Glutamatergic neuron (in vitro differentiated cells): ENCODE measurements around the gene ABHD17A. TPM values are rescaled to one million over a fixed set of nuclear protein-coding genes. Genes with fewer than 3 reads are reported as not detected.

Source experiments
- DNase-seq: peaks from one replicate; pipeline ENCODE4 v3.0.0; 2022
- H3K27ac Mint-ChIP-seq: one replicate; pipeline ENCODE4 v1.8.0; 2020; ENCODE audit warnings: mild to moderate bottlenecking, mixed read lengths, inconsistent platforms; ENCODE audit not compliant: unreplicated experiment
- H3K27me3 Mint-ChIP-seq: one replicate; pipeline ENCODE4 v1.8.0; 2020; ENCODE audit warnings: mild to moderate bottlenecking, moderate library complexity, mixed read lengths, inconsistent platforms; ENCODE audit not compliant: unreplicated experiment
- H3K36me3 Mint-ChIP-seq: one replicate; pipeline ENCODE4 v1.8.0; 2020; ENCODE audit warnings: mild to moderate bottlenecking, mixed read lengths, inconsistent platforms; ENCODE audit not compliant: unreplicated experiment
- H3K4me1 Mint-ChIP-seq: one replicate; pipeline ENCODE4 v1.8.0; 2020; ENCODE audit warnings: mild to moderate bottlenecking, low read depth, mixed read lengths, inconsistent platforms; ENCODE audit not compliant: unreplicated experiment
- H3K4me3 Mint-ChIP-seq: one replicate; pipeline ENCODE4 v1.8.0; 2020; ENCODE audit warnings: mild to moderate bottlenecking, mixed read lengths, inconsistent platforms; ENCODE audit not compliant: unreplicated experiment
- H3K9me3 Mint-ChIP-seq: one replicate; pipeline ENCODE4 v1.8.0; 2020; ENCODE audit warnings: mild to moderate bottlenecking, moderate library complexity, mixed read lengths, inconsistent platforms; ENCODE audit not compliant: unreplicated experiment
- total RNA-seq: library from RNA; stranded (reverse); fragmentation: NEBNext Ultra II Directional; extraction: Animal tissue kit (Norgen Biotek cat#: 25700); gene quantifications from one replicate; pipeline ENCODE4 v1.2.1, GENCODE V29; 2021; ENCODE audit not compliant: unreplicated experiment
- TF ChIP-seq, protein P1 (sequence below): fragments of 200-600 bp; sonication (generic); IDR thresholded peaks from one replicate; pipeline ENCODE4 v1.5.0; 2021; ENCODE audit not compliant: partially characterized antibody, unreplicated experiment

The ABHD17A gene
- total RNA-seq, 1 donor from 2014 or later, result 75.1 TPM

DNA sequence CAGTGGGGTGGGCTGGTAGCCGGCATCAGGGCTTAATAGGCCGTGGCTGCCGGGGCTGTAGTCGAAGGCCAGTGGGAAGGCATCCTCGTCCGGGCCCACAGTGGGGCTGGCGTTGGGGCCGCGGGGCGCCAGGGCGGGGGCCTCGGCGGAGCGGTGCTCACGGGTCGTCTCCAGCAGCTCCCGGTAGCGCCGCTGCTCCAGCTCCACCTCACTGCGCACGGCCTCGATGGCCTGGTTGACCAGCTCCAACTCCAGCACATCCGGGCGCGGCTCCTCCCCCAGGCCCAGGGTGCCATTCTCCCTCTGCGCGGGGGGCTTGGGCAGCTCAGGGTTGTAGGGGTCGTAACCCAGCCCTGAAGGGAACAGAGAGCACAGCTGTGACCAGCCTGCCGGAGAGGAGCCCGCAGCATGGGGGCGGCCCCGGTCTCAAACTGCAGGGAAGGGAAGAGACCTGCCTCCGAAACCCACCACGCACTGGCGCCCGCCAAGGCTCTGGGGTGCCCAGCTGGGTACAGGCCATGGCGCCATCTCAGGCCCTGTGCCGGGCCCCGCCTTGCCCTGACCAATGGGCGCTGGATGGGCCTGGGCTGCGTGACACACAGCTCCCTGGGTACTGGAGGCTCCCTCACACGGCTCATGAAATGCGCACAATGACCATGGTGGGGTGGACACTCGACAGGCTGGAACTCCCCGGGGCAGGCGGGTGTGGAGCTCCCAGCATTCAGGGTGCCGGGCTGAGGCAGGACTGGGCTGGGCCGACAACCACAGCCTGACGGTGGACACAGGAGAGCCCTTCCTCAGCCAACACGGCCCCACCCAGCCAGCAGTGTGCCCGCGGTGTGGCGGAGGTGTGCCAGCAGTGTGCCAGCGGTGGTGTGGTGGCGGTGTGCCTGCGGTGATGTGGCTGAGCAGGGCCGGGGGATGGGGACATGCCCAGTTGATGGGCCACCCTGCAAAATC lies 56.7 kb downstream of the ABHD17A start:
- Mint-ChIP-seq H3K9me3 (peaks cover 4% of the 10 kb centered on the region), H3K4me3 (no peak overlapping the region), H3K36me3 (no peaks in the 10 kb centered on the region), H3K4me1 (peaks cover 19% of the 10 kb centered on the region), H3K27me3 (peaks cover 2% of the 10 kb centered on the region), H3K27ac (no peak overlapping the region)
- TF ChIP-seq, protein P1, sequence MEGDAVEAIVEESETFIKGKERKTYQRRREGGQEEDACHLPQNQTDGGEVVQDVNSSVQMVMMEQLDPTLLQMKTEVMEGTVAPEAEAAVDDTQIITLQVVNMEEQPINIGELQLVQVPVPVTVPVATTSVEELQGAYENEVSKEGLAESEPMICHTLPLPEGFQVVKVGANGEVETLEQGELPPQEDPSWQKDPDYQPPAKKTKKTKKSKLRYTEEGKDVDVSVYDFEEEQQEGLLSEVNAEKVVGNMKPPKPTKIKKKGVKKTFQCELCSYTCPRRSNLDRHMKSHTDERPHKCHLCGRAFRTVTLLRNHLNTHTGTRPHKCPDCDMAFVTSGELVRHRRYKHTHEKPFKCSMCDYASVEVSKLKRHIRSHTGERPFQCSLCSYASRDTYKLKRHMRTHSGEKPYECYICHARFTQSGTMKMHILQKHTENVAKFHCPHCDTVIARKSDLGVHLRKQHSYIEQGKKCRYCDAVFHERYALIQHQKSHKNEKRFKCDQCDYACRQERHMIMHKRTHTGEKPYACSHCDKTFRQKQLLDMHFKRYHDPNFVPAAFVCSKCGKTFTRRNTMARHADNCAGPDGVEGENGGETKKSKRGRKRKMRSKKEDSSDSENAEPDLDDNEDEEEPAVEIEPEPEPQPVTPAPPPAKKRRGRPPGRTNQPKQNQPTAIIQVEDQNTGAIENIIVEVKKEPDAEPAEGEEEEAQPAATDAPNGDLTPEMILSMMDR, result no peak
- peak; percentile 15 for DNase-seq

DNA sequence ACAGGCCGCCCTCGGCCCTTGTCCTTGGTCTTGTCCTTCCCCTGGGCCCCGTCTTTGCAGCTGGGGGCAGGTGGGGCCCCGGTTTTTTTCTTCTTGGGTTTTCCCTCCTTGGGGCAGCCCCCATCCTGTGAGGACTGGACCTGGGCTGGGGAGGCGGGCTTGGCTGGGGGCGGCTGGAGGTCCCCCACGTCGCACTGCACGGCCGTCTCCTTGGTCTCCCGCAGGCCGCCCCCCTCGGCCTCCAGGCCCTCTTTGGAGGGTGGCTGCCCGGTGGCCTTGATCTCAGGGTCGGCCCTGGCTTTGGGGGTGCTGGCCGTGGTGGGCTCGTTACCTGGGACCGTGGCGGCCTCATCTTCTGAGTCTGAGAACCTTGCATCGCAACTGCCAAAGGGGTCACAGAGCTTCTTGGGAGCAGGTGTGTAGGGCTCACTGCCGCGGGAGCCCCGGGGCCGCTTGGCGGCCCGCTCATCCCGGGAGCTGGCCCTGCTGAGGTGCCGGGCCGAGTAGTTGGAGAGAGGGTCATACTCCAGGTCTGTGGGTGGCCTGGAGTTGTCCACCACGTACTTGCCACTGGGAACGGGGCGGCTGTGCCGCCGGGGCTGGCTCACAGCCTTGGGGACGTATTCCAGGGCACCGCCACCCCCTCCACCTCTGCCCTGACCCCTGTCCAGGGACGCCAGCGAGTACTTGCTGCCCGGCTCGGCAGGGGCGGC lies 57.6 kb downstream of the ABHD17A start:
- no peak overlapping the region for H3K27ac Mint-ChIP-seq
- H3K4me1 Mint-ChIP-seq, result peaks cover 16% of the 10 kb centered on the region
- H3K27me3 Mint-ChIP-seq, result peaks cover 2% of the 10 kb centered on the region
- H3K4me3 Mint-ChIP-seq, result no peak overlapping the region
- DNase-seq, result peak; percentile 15
- TF ChIP-seq, protein P1, result no peak
- peaks cover 4% of the 10 kb centered on the region for H3K9me3 Mint-ChIP-seq
- H3K36me3 Mint-ChIP-seq, result no peaks in the 10 kb centered on the region

Other genes starting within 250 kb of the ABHD17A start
- 249 TPM for gene TCF3, start 232.9 kb downstream of the ABHD17A start, total RNA-seq
- gene ONECUT3, start 132.0 kb downstream of the ABHD17A start, total RNA-seq, result 15.4 TPM
- 2.5 TPM for gene ATP8B3, start 73.2 kb downstream of the ABHD17A start, total RNA-seq
- 65.7 TPM for gene REXO1, start 37.0 kb downstream of the ABHD17A start, total RNA-seq
- 30.6 TPM for gene KLF16, start 21.9 kb downstream of the ABHD17A start, total RNA-seq
- 10.9 TPM for gene ADAT3, start 19.9 kb upstream of the ABHD17A start, total RNA-seq
- gene SCAMP4, start 19.9 kb upstream of the ABHD17A start, total RNA-seq, result 66.3 TPM
- gene CSNK1G2, start 55.7 kb upstream of the ABHD17A start, total RNA-seq, result 104 TPM
- gene BTBD2, start 130.2 kb upstream of the ABHD17A start, total RNA-seq, result 70.4 TPM
- 149 TPM for gene MKNK2, start 165.7 kb upstream of the ABHD17A start, total RNA-seq
- 66.0 TPM for gene MOB3A, start 210.8 kb upstream of the ABHD17A start, total RNA-seq
- 10.6 TPM for gene IZUMO4, start 211.4 kb upstream of the ABHD17A start, total RNA-seq